ENCODE measurements around the gene LRRC75A. TPM values are rescaled to one million over a fixed set of nuclear protein-coding genes. Genes with fewer than 3 reads are reported as not detected.
A peak's percentile ranks its signal among the peaks of the same experiment; 100 is the strongest.

The LRRC75A gene
- total and polyA plus RNA-seq, 2 experiments from 2014 or later: 9.0 to 23.1 TPM

GRCh38 chr17:16465861-16466338 is 26.1 kb downstream of the LRRC75A start:
- DNase-seq (ENCODE audit: low read depth in 1 of 2, low spot score in 1 of 2): no peak
- no peaks in the 10 kb centered on the region for H3K9me3 ChIP-seq (ENCODE audit: low read depth)
- TF ChIP-seq CTCF (IDR thresholded peaks at IDR 0.05; ENCODE audit: low read depth, low read length): no peak
- H3K36me3 ChIP-seq: no peaks in the 10 kb centered on the region
- H3K4me3 ChIP-seq: no peak overlapping the region
- no peaks in the 10 kb centered on the region for H3K27me3 ChIP-seq
- H3K27ac ChIP-seq: no peak overlapping the region
- peaks cover 10% of the 10 kb centered on the region for H3K4me1 ChIP-seq (ENCODE audit: low read depth)

GRCh38 chr17:16465052-16465312 is 27.0 kb downstream of the LRRC75A start:
- Histone ChIP-seq H3K27ac (no peak overlapping the region), H3K9me3 (ENCODE audit: low read depth) (no peaks in the 10 kb centered on the region), H3K4me1 (ENCODE audit: low read depth) (peaks cover 13% of the 10 kb centered on the region), H3K27me3 (no peaks in the 10 kb centered on the region), H3K36me3 (no peaks in the 10 kb centered on the region), H3K4me3 (no peak overlapping the region)
- DNase-seq (ENCODE audit: low read depth in 1 of 2, low spot score in 1 of 2): no peak
- TF ChIP-seq CTCF (IDR thresholded peaks at IDR 0.05; ENCODE audit: low read depth, low read length): no peak

- DNase-seq (ENCODE audit: low read depth in 1 of 2, low spot score in 1 of 2): no peak
- peaks cover 18% of the 10 kb centered on the region for H3K4me1 ChIP-seq (ENCODE audit: low read depth)
- H3K27me3 ChIP-seq: no peaks in the 10 kb centered on the region
- H3K27ac ChIP-seq: peak overlapping the region; percentile 48
- H3K4me3 ChIP-seq: no peak overlapping the region
- TF ChIP-seq CTCF (IDR thresholded peaks at IDR 0.05; ENCODE audit: low read depth, low read length): no peak
- H3K36me3 ChIP-seq: no peaks in the 10 kb centered on the region
- no peaks in the 10 kb centered on the region for H3K9me3 ChIP-seq (ENCODE audit: low read depth)
These were observed 27.5 kb downstream of the LRRC75A start for GRCh38 chr17:16464303-16465051.

GRCh38 chr17:16463358-16464302 is 28.4 kb downstream of the LRRC75A start:
- TF ChIP-seq CTCF (IDR thresholded peaks at IDR 0.05; ENCODE audit: low read depth, low read length): no peak
- no peaks in the 10 kb centered on the region for H3K27me3 ChIP-seq
- H3K27ac ChIP-seq: peak overlapping the region; percentile 48
- peaks cover 25% of the 10 kb centered on the region for H3K4me1 ChIP-seq (ENCODE audit: low read depth)
- H3K36me3 ChIP-seq: no peaks in the 10 kb centered on the region
- DNase-seq (ENCODE audit: low read depth in 1 of 2, low spot score in 1 of 2): peak; percentile 42 to 73
- H3K4me3 ChIP-seq: no peak overlapping the region
- H3K9me3 ChIP-seq (ENCODE audit: low read depth): no peaks in the 10 kb centered on the region

GRCh38 chr17:16462070-16462864 is 29.7 kb downstream of the LRRC75A start:
- no peaks in the 10 kb centered on the region for H3K9me3 ChIP-seq (ENCODE audit: low read depth)
- peaks cover 25% of the 10 kb centered on the region for H3K4me1 ChIP-seq (ENCODE audit: low read depth)
- H3K36me3 ChIP-seq: no peaks in the 10 kb centered on the region
- no peak overlapping the region for H3K4me3 ChIP-seq
- H3K27me3 ChIP-seq: no peaks in the 10 kb centered on the region
- no peak for TF ChIP-seq CTCF (IDR thresholded peaks at IDR 0.05; ENCODE audit: low read depth, low read length)
- no peak for DNase-seq (ENCODE audit: low read depth in 1 of 2, low spot score in 1 of 2)
- H3K27ac ChIP-seq: peak overlapping the region; percentile 48

Data from cardiac muscle cell (in vitro differentiated cells and primary cell).